HG03280 (cell line): ENCODE results near the gene FAM193B.
A peak's percentile ranks its signal among the peaks of the same experiment; 100 is the strongest.

Experiments
- ATAC-seq: cut with Tn5 transposase; IDR thresholded peaks from one replicate; pipeline ENCODE4 v1.9.1; 2021; ENCODE audit warnings: mild to moderate bottlenecking, moderate library complexity; ENCODE audit not compliant: unreplicated experiment

The FAM193B gene

GRCh38 chr5:177473443-177474001, 80.8 kb downstream of the FAM193B start, which contains the start of gene DBN1:
Gene DBN1, minus strand, starts transcription at chr5:177473634. Its CDS starts 113 bp downstream, at chr5:177473521.
- ATAC-seq = no peak

DNA sequence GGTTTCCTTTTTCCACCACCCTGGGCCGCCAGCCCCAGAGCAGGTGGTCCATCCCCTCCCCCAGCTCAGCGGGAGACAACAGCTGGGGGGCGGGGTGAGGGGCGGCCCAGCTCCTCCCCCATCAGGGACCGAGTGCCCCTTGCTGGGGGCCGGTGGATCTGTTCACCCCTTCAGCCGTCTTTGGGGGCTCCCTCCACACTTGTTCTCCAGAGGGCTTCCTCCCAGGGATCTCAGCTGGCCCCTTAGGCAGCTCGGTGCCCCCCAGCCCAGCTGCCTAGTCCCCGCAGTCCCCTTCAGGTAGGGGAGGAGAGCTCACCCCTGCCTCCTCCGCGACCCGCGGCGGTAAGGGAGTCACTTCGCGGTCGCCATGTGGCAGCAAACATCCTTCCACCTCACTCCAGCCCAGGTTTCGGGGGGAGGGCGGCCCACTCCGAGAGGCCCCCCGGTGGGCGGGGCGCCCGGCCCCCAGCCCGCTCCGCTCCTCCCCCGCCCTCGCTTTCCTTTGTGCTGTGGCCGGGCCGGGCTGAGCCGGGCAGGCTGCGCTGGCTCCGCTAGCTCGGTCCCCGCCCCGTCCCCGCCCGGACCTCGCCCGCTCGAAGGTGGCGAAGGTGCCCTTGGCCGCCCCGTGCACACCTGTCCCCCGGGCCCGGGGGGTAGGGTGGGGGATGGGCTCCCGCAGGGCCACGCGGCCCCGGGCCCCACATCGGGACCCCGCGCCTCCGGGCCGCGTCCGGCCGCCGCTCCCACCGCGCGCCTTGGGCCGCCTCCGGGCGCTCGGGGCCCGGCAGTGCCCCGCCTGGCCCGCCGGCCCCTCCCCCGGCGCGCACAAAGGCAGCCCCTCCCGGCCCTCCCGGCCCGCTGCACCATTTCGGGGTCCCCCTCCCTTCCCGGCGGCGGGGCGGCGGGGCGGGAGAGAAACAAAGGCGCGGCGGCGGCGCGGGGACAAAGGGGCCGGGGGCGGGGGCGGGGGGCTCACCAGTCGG, 81.6 kb downstream of the FAM193B start:
- peak; percentile 39 for ATAC-seq

- no peak for ATAC-seq
Observed at GRCh38 chr5:177471610-177472356, 82.6 kb downstream of the FAM193B start.

GRCh38 chr5:177470759-177471536, 83.4 kb downstream of the FAM193B start:
- ATAC-seq = no peak
